Esophagus mucosa (tissue), 1 donor: Measurements from ENCODE around the gene WDR1. TPM values are rescaled to one million over a fixed set of nuclear protein-coding genes. Genes with fewer than 3 reads are reported as not detected.

Experiments
- ATAC-seq: fragments of 200-7000 bp; cut with Tn5 transposase; one replicate; pipeline ENCODE4 v1.9.1; 2020
- total RNA-seq: library from RNA; stranded (reverse); gene quantifications from one replicate; pipeline ENCODE4 v1.2.4, GENCODE V29; 2023
- donor health status: DM: yes; HTN: yes; CAD: no.

The WDR1 gene
- total RNA-seq, 1 donor from 2014 or later: 253 TPM

GRCh38 chr4:10066206-10066605 is 50.4 kb downstream of the WDR1 start:
- no peak for ATAC-seq

GRCh38 chr4:10063544-10064300 is 52.9 kb downstream of the WDR1 start:
- ATAC-seq: peak; percentile 92

- peak; percentile 79 for ATAC-seq
Measured at GRCh38 chr4:10061650-10062415, 54.8 kb downstream of the WDR1 start.

GRCh38 chr4:10058371-10058770 is 58.2 kb downstream of the WDR1 start:
- ATAC-seq: no peak

GRCh38 chr4:10057023-10057395 is 59.6 kb downstream of the WDR1 start:
- ATAC-seq: no peak

- ATAC-seq: no peak
Measured at GRCh38 chr4:10056334-10057022, 60.1 kb downstream of the WDR1 start.

GRCh38 chr4:10055871-10056270 is 60.7 kb downstream of the WDR1 start:
- ATAC-seq: no peak

- ATAC-seq: peak; percentile 45
Measured at GRCh38 chr4:10054571-10055041, 62.0 kb downstream of the WDR1 start.

GRCh38 chr4:10053635-10054453 is 62.8 kb downstream of the WDR1 start:
- ATAC-seq: peak; percentile 37

GRCh38 chr4:10051517-10052135 is 65.0 kb downstream of the WDR1 start:
- ATAC-seq: peak; percentile 7

- ATAC-seq: no peak
Measured at GRCh38 chr4:10050721-10051120, 65.9 kb downstream of the WDR1 start.

- peak; percentile 89 for ATAC-seq
Measured at GRCh38 chr4:10050261-10050661, 66.3 kb downstream of the WDR1 start.

GRCh38 chr4:10048941-10049697 is 67.5 kb downstream of the WDR1 start:
- ATAC-seq: no peak

GRCh38 chr4:10047967-10048366 is 68.6 kb downstream of the WDR1 start:
- ATAC-seq: no peak

- ATAC-seq: no peak
Measured at GRCh38 chr4:10046471-10046870, 70.1 kb downstream of the WDR1 start.

- no peak for ATAC-seq
Measured at GRCh38 chr4:10045481-10045880, 71.1 kb downstream of the WDR1 start.

- no peak for ATAC-seq
Measured at GRCh38 chr4:10041036-10041435, 75.6 kb downstream of the WDR1 start.

GRCh38 chr4:10040049-10040892 is 76.3 kb downstream of the WDR1 start:
- no peak for ATAC-seq

- no peak for ATAC-seq
Measured at GRCh38 chr4:10036807-10037342, 79.7 kb downstream of the WDR1 start.

- no peak for ATAC-seq
Measured at GRCh38 chr4:10035130-10035529, 81.5 kb downstream of the WDR1 start.
